ENCODE data around the gene ULK2.
"Not testable (repeated sequence)": the region's sequence is repeated elsewhere in the genome, so short reads cannot be mapped to it uniquely, and the experiment has no call there.

The ULK2 gene

GRCh38 chr17:19766016-19766415, 101.7 kb downstream of the ULK2 start:
- no peak for DNase-seq

- DNase-seq = not testable (repeated sequence)
Observed at GRCh38 chr17:19763991-19764390, 103.7 kb downstream of the ULK2 start.

GRCh38 chr17:19763416-19763815, 104.3 kb downstream of the ULK2 start:
- DNase-seq = no peak

GRCh38 chr17:19762515-19762961, 105.2 kb downstream of the ULK2 start:
- DNase-seq = peak; percentile 47

DNA sequence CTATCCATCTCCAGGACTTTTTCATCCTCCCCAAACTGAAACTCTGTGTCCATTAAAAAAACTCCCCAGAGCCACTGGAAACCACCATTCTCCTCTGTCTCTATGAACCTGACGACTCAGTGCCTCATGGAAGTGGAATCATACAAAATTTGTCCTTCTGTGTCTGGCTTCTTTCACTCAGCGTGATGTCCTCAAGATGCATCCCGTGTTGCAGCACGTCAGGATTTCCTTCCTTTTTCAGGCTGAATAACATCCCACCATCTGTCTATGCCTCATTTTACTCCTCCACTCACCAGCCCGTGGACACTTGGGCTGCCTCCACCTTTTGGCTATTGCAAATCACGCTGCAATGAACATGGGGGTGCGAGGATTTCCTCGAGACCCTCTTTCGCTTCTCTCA, 107.0 kb downstream of the ULK2 start:
- DNase-seq = no peak

GRCh38 chr17:19759568-19760549, 107.9 kb downstream of the ULK2 start:
- no peak for DNase-seq

DNA sequence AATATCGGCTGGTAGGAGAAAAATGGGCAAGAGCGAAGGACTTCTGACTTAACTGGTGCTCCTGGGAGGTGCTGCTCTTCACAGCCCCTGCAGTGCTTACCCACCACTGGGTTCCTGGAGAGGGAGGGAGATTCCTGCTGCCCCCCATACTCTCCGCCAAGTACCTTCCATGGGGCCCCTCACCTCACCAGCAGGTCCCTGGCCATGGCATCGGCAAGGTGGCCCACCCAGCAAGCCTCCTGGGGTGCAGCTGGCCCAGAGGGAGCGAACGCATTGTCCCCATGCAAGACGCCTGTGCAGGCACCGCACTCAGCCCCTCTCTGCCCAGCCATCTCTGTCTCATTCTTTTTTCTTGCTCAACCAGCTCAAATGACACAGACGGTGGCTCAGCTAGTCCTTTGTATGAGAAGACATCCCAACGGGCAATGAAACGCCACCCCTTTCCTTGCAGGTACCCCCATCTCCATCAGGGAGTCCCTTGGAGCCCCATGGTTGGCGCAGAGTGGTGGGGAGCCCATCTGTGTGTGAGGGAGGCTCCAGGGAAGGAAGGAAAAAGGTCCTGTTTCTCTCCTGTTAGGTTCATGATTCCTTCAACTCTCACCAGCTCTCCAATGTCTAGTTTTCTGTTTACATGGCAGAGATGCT, 110.1 kb downstream of the ULK2 start:
- no peak for DNase-seq

DNA sequence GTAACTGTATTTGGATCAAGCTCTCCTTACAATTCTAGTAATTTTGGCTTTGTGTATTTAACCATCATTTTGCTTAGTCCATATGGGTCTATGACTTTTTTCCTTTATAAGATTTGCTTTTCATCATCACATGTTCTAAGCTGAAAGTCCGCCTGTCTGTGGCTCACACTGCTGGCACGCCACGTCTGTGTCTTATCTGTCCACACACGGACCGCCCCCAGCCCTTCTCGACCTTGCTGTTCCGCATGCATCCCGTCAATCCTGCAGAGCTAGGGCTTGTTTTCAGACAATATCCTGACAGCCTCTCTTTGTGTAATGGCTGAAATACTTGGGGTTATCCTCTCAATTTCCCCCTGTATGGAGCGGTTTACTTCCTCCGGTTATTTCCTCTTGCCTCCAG, 111.2 kb downstream of the ULK2 start:
- no peak for DNase-seq

DNA sequence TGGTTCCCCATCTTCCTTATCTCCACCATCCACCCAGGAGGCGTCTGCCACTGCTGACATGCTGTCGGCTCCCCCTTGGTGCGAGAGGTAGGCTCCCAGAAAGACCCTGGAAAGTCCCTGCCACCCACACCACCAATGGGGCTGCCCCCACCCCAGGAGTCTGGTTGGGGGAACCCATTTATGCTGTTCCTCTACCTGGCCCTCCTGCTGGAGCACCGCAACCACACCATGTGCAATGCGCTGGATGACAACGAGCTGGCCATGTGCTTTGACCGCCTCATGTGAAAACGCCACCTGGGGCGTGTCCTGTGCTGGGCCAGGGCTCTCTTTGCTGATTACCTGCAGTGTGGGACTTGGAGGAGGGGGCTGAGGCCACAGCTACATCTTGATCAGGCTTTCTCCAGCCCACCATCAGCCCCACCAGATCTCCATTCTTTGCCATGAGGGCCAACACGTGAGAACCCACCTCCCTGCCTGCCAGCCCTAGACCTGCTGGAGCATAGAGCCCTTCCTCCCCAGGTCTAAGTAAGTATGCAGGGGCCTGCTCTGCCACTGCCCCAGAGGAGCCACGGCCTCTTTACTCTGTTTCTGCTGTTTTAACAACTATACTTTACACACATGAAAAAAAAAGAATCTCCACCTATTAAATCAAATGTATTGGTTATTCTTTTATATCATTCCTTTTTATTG, 111.8 kb downstream of the ULK2 start:
- DNase-seq = no peak

DNA sequence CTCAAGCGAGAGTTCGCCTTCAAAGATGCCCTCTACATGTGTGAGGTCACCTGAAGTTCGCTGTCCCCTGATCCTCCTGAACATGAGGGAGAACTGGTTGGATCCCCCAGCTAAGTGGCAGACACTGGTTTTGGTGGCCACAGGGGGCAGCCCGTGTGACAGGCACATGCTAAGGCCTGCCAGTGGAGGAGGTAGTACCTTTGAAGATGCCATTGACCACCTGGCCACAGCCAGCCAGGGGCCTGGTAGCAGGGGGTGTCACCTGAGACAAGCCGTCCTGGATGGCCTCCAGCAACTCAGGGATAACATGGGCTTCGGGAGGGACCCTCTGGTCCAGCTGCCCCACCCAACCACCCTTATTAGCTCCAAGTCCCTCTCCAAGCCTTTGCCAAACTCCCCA, 112.3 kb downstream of the ULK2 start:
- DNase-seq = no peak

DNA sequence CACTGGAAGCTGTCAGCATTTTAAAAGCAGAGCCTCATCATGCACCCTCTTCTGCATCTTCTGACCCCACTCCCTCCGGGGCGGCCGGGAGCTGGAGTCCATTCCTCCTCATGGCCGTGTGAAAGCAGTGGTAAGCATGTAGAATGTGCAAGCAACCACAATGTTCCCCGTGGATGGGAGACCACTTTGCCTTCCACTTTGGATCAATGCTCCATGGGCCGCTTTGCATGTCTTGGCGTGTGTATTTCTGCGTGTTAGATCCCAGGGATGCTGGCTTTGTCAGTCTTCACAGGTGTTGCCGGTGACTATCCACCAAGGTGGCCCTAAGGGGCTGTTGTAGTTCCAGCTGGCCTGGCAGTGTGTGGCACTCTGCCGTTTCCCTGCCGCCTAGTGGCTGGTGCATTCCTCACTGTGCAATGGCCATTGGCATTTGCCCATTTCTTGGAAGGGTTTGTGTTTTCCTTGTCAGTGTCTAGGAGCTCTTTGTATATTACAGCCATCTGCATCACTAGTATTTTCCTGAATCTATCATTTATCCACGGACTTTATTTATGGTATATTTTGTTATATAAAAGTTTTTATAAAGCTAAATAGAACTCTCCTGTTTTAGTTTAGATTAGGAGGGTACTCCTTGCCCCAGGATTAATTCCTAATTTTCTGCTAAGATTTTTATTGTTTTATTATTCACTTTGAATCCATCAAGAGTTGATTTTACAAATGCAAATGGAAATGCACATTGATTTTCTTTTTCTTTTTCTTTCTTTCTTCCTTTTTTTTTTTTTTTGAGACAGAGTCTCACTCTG, 113.9 kb downstream of the ULK2 start:
- no peak for DNase-seq

DNA sequence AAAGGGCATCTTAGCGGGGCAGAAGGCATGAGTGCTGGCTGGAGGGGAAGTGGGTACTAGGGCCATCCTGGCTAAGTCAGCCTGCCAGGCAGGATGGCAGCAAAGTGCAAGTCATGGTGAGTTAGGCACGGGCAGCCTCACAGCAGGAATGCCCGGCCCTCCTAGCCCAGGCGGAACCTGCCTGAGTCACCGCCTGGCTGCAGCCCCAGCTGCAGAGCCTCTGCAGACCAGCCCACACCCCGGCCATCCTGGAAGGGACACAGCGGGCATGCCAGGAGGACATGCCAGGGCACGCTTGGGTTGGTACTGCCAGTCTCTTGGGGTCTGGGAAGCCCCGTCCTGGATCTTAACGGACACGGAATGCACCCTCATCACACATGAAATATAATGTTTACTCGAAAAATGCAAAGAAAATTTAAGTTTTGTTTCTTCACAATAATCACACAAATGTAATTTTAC, 114.7 kb downstream of the ULK2 start:
- DNase-seq = peak; percentile 14

- DNase-seq = no peak
Observed at GRCh38 chr17:19752216-19753050, 115.3 kb downstream of the ULK2 start.

- DNase-seq = no peak
Observed at GRCh38 chr17:19750835-19751234, 116.9 kb downstream of the ULK2 start.

DNA sequence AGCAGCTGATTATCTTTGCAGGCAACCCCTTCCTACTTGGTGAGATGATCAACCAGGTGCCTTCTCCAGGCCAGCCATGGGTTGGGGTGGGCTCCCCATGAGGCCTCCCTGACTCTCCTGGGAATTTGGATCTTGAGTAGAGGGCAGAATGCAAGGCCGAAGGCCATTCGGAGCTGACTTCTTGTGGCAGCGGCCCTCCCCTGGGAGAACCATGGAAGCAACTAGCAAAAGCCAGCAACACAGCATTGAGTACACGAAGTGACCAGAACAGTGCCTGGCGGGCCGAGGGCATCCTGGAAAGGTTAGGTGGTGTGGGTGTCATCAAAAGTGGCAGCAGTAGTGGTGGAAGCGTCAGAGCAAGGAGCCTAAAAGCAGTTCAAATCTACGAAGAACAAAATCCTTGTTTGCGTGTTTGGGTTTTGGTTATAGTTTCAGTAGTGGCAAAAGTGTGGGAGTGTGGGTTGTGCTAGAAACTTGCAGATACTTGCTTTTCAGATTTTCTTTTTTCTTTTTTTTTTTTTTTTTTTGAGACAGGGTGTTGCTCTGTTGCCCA, 117.6 kb downstream of the ULK2 start:
- DNase-seq = no peak

DNA sequence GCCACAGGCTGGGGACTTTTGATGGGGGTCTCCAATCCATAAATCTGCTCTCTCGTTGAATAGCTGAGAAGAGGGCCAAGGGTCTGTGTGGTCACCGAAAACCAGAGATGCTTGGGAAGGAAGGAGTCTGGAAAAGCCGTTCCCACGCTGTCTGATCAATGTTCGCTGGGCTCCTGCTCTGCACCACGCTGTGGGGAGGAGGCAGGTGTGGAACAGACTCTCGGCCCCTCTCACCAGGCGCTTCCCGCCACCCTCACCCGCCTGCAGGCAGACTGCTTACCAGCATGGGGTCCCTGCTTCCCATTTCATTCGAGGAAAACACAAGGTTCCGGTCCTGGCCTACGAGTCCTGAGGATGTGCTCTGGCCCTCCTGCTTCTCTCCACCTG, 118.9 kb downstream of the ULK2 start:
- no peak for DNase-seq

DNA sequence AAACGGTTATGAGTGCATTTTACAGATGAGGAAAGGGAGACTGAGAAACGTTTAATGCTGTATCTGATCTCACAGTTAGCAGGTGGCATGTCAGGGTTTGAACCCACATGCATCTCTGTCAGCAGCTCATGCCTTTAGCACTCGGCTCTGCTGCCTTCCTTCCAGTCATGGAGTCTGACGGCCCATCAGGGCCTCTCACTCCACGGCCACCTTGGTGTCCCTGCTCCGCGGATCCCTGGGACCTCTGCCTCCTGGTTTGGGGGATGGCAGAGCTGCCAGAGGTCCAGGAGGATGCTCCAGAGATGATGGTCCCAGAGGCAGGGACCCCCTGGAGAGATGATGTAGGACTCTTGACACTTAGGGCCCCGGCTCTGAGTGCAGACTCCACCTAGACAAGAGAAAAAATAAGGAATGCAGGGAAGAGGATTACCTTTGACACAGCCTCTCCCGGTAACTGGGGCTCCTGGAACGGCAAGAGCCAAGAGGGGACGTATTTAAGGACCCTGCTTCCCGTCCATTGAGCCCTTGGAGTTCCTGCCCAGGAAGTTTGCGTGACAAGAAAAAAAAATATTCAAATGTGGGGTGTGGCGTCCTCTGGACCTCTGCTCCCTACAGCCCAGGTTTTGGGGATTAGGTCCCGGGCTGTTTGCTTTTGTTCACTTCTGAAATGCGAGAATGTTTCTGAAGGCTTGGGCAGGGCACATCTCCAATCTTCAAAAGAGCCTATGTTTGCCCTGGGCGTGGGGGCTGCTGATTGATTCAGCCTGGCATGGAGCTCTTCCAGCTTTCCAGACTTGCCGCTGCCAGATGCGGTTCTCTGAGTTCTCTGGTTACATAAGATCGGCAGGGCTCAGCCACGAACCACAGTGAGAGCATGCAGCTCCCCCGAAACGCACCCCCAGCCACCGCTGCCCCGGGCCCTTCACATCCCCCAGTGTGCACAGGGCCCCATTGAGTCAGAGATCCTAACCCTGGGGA, 119.6 kb downstream of the ULK2 start, which contains the start of gene ALDH3A1:
Gene ALDH3A1, minus strand, starts transcription at position 470 of the 978 bp plus-strand sequence. CDS start 3,169 bp downstream, outside the sequence.
- DNase-seq = no peak

DNA sequence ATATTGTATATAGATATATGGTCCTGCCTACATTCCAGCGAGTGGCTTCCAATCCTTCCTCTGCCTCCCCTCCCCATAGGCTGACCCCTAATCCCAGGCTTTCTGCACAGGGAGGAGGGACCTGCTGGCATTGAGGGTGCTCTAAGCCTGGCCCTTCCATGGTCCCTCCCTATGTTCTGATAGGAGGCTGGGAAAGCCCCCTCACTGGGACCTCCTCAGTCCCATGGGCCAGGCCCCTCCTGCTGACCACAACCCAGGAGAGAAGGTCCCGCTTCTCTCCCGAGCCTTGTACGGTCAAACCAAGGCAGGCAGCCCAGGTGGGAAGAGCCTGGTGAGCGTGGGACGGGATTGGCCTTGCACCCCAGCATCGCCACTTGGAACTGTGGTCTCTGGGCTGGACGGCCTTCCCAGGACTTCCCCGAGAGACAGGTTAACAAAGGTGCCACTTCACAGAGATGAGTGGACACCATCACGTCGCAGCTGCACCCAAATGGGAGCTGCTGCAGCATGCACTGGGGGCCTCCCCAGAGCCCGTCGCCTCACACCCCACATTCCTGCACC, 120.5 kb downstream of the ULK2 start:
- no peak for DNase-seq

- no peak for DNase-seq
Observed at GRCh38 chr17:19746517-19746916, 121.2 kb downstream of the ULK2 start.
